Common myeloid progenitor, CD34-positive (primary cell): Measurements from ENCODE around the gene PRKCI.

ENCODE experiments used
- CTCF ChIA-PET: fragments of 350-600 bp; sonication (Branson Sonifier 250); formaldehyde crosslinking; loops from one replicate; lab custom pipeline; 2021; ENCODE audit warnings: antibody characterized with exemption; lab: Charles Lee
- POLR2A ChIA-PET: fragments of 350-600 bp; sonication (Branson Sonifier 250); formaldehyde crosslinking; loops from one replicate; lab custom pipeline; 2021; ENCODE audit warnings: antibody characterized with exemption; lab: Charles Lee
- DNase-seq, 3 donors: peaks; one replicate each; pipeline versions ENCODE4 v3.0.0 to v3.0.0-alpha.2; 2013
- H3K27ac ChIP-seq, 2 experiments: 1 replicate in 1 of 2; 2 replicates in 1 of 2; pipeline ENCODE4 v1.7.0; 2013; ENCODE audit warnings: inconsistent platforms in 2 of 2, low read length in 2 of 2, mild to moderate bottlenecking in 2 of 2, low read depth in 1 of 2, moderate library complexity in 1 of 2; ENCODE audit not compliant: severe bottlenecking in 2 of 2, insufficient read depth in 1 of 2, poor library complexity in 1 of 2
- H3K27me3 ChIP-seq, 5 experiments: replicated peaks in 2 of 5; 1 replicate in 3 of 5; 2 replicates in 2 of 5; pipeline versions ENCODE4 v1.6.1 to v1.7.0; 2013; ENCODE audit warnings: low read length in 4 of 5, mild to moderate bottlenecking in 2 of 5, moderate library complexity in 2 of 5, inconsistent platforms in 1 of 5; ENCODE audit not compliant: insufficient read depth in 5 of 5, control insufficient read depth in 4 of 5
- H3K36me3 ChIP-seq, 4 experiments: 1 replicate in 2 of 4; 2 replicates in 2 of 4; pipeline versions ENCODE4 v1.6.1 to v1.7.0; 2013; ENCODE audit warnings: low read length in 3 of 4, control low read depth in 1 of 4, mild to moderate bottlenecking in 1 of 4; ENCODE audit not compliant: control insufficient read depth in 4 of 4, insufficient read depth in 4 of 4
- H3K4me1 ChIP-seq, 4 experiments: 1 replicate in 3 of 4; 2 replicates in 1 of 4; pipeline versions ENCODE4 v1.6.1 to v1.7.1; 2013; ENCODE audit warnings: low read length in 3 of 4, mild to moderate bottlenecking in 3 of 4, control low read depth in 1 of 4, inconsistent platforms in 1 of 4, moderate library complexity in 1 of 4; ENCODE audit not compliant: control insufficient read depth in 4 of 4, insufficient read depth in 4 of 4; ENCODE audit errors: control extremely low read depth in 1 of 4
- H3K4me3 ChIP-seq, 7 experiments: 1 replicate in 4 of 7; 2 replicates in 3 of 7; pipeline versions ENCODE4 v1.5.1 to v1.7.0; 2013; ENCODE audit warnings: mild to moderate bottlenecking in 7 of 7, low read length in 6 of 7, moderate library complexity in 6 of 7, inconsistent platforms in 2 of 7, low read depth in 2 of 7, control low read depth in 1 of 7; ENCODE audit not compliant: insufficient read depth in 4 of 7, control insufficient read depth in 1 of 7; ENCODE audit errors: extremely low read depth in 1 of 7
- H3K9me3 ChIP-seq, 5 experiments: 1 replicate in 4 of 5; 2 replicates in 1 of 5; pipeline versions ENCODE4 v1.6.1 to v1.7.1; 2013; ENCODE audit warnings: low read length in 4 of 5, mild to moderate bottlenecking in 2 of 5, inconsistent platforms in 1 of 5, low read depth in 1 of 5, moderate library complexity in 1 of 5; ENCODE audit not compliant: control insufficient read depth in 4 of 5, insufficient read depth in 2 of 5; ENCODE audit errors: control extremely low read depth in 1 of 5
- WGBS: methylation state at CpG from one replicate; pipeline ENCODE4 v1.1.5; 2013; ENCODE audit not compliant: insufficient coverage; 5-methylcytosine and 5-hydroxymethylcytosine counted together

PRKCI gene

DNA sequence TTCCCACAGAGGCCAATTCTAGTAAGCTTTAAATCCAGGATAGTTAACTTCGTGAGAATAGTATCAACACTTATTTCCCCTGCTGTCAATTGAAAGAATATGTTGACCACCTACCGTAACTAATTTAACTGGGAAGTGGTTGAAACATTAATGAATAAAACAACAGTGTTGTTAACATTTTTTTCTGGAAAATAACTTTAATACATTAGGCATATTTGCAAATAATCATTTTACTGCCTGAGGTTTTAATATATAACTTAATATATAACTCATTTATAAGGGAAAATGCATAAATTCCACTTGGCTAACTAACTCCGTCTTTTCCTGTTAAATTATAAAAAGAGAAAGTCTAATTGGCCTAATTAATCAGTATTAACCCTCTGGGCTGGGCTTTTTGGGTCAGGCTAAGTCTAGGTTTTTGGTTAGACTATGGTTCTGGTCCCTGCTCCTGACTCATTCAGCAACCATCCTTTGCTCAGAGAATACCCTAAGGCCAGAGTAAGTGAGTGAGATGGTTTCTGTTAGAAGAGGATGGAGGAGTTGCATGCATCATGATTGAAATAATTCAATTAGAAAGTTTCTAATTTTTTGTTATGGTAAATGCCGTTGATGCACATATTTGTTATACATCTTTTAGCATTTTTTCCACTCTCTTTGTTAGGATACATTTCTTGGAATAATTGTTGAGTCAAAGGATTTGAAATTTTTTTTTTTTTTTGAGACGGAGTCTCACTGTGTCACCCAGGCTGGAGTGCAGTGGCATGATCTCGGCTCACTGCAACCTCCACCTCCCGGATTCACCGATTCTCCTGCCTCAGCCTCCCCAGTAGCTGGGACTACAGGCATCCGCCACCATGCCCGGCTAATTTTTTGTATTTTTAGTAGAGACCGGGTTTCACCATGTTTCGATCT, 124.5 kb downstream of the PRKCI start:
- Histone ChIP-seq H3K9me3 (no peaks in the 10 kb centered on the region), H3K27ac (no peak overlapping the region), H3K4me1 (peaks cover 0 to 12% (median 3%) of the 10 kb centered on the region in 4 experiments), H3K27me3 (no peaks in the 10 kb centered on the region), H3K4me3 (no peak overlapping the region), H3K36me3 (no peaks in the 10 kb centered on the region)
- POLR2A ChIA-PET: no interaction called here
- no peak for DNase-seq
- 87% methylated on average over 6 of the region's 12 CpGs for WGBS
- CTCF ChIA-PET: interaction anchor here (2.0 kb wide), 1 partner anchor 29 kb away, joined by 5 read pairs; no protein-coding TSS in a partner anchor

DNA sequence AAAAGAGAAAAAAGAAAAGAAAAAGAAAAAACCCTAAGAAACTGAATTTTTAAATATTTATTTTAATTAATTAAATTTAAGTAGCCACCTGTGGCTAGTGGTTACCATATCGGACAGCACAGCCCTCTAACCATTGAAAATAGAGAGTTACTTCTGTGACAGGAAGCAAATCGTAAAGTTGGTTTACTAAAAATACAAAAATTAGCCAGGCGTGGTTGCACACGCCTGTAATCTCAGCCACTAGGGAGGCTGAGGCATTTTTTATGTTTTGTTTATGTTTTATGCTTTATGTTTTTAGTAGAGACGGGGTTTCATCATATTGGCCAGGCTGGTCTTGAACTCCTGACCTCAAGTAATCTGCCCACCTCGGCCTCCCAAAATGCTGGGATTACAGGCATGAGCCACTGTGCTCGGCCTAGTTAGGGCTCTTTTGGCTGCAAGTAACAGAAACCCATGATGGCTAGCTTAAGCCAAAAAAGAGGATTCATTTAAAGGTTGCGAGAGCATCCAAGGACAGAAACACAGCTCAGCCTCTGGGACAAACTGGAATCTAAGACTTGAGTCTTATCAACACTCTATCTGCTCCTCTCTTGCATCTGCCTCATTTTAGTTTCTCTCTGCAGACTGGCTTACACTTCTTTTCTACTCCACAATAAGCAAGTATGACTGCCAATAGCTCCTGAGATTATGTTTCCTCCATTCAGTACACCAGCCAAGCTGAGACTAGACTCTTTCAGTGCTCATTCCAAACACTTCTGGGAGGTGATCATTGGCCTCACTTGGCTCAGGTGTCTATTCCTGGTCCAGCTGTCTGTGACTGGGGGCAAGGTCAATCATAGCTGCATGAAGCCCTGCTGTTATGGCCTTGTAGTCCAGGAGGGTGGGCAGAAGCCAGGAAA, 128.5 kb downstream of the PRKCI start:
- DNase-seq: no peak
- no peaks in the 10 kb centered on the region for H3K9me3 ChIP-seq
- H3K4me3 ChIP-seq: no peak overlapping the region
- peaks cover 5 to 16% (median 14%) of the 10 kb centered on the region in 4 experiments for H3K4me1 ChIP-seq
- no peak overlapping the region for H3K27ac ChIP-seq
- H3K27me3 ChIP-seq: no peaks in the 10 kb centered on the region
- ChIA-PET CTCF (interaction anchor here (0.8 to 1.7 kb wide), 7 partner anchors 9 to 41 kb away, joined by 3 to 8 read pairs (median 5); no protein-coding TSS in a partner anchor), POLR2A (no interaction called here)
- 80% methylated on average over 7 of the region's 8 CpGs for WGBS
- no peaks in the 10 kb centered on the region for H3K36me3 ChIP-seq

DNA sequence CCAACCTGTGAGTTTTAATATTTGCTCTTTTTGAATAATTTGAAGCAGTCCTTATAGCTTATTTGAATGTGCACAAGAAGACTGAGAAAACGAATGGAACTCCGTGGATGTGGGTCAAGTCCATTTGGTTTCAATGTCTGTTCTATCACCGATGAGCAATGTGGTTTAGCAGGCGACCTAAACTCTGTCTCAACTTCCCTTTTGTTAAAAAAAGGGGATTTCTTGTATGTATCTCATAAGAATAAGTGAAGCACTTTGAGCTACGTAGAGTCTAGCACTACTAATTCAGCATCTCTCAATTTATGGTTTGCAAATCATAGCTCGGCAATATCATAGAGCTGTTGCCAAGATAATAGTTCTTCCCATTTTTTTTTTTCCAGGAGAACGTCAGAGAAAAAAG, 130.7 kb downstream of the PRKCI start:
- H3K27me3 ChIP-seq: no peaks in the 10 kb centered on the region
- no peak overlapping the region for H3K27ac ChIP-seq
- WGBS: 6% methylated on average over 2 of the region's 7 CpGs
- H3K4me3 ChIP-seq: no peak overlapping the region
- ChIA-PET CTCF (interaction anchor here (1.0 to 2.2 kb wide), 5 partner anchors 12 to 58 kb away, joined by 3 to 8 read pairs (median 4); no protein-coding TSS in a partner anchor), POLR2A (no interaction called here)
- H3K9me3 ChIP-seq: no peaks in the 10 kb centered on the region
- H3K4me1 ChIP-seq: peaks cover 6 to 26% (median 18%) of the 10 kb centered on the region in 4 experiments
- peak; percentile 39 to 88 (median 86) for DNase-seq
- H3K36me3 ChIP-seq: no peaks in the 10 kb centered on the region

DNA sequence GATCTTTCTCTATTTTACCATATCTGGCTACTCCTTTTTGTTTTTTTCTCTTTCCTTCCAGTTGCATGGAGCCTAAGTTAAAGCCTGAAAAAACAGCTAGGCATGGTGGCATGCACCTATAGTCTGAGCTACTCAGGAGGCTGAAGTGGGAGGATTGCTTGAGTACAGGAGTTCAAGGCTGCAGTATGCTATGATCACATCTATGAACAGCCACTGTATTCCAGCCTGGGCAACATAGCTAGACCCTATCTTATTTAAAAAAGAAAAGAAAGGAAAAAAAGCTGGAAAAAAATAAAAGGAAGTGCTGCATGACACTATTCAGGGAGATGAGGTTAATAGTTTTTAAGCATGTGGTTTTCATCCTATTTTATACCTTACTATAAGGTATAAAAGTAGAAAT, 131.3 kb downstream of the PRKCI start:
- H3K27me3 ChIP-seq: no peaks in the 10 kb centered on the region
- no peaks in the 10 kb centered on the region for H3K9me3 ChIP-seq
- H3K36me3 ChIP-seq: no peaks in the 10 kb centered on the region
- DNase-seq: no peak
- ChIA-PET CTCF (interaction anchor here (1.2 to 2.2 kb wide), 4 partner anchors 14 to 57 kb away, joined by 4 to 8 read pairs (median 6); no protein-coding TSS in a partner anchor), POLR2A (no interaction called here)
- H3K27ac ChIP-seq: no peak overlapping the region
- H3K4me3 ChIP-seq: no peak overlapping the region
- peaks cover 8 to 31% (median 21%) of the 10 kb centered on the region in 4 experiments for H3K4me1 ChIP-seq

DNA sequence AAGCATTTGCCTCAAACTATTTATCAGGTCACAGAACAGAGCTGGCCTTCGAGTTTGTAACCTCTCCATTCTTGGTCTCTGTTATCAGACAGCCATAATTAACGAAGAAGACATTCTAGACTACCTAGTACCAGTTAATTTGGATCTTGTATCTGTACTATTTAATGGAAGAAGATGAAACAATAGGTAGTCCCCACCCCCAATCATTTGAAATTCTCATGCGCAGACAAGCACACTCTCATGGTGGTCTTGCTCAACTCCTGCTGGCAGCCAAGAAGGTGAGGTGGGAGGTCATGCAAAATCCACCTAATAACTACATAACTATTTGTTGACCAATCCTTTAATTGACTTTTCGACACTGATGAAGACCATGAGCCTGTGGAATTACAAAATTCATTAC, 132.5 kb downstream of the PRKCI start:
- ChIA-PET POLR2A (no interaction called here), CTCF (interaction anchor here (2.0 kb wide), 1 partner anchor 15 kb away, joined by 8 read pairs; no protein-coding TSS in a partner anchor)
- no peak overlapping the region for H3K4me3 ChIP-seq
- no CpG with 5 or more reads among the region's 4 CpGs for WGBS
- no peaks in the 10 kb centered on the region for H3K36me3 ChIP-seq
- no peak for DNase-seq
- no peaks in the 10 kb centered on the region for H3K27me3 ChIP-seq
- peaks cover 12 to 37% (median 22%) of the 10 kb centered on the region in 4 experiments for H3K4me1 ChIP-seq
- no peaks in the 10 kb centered on the region for H3K9me3 ChIP-seq
- H3K27ac ChIP-seq: no peak overlapping the region
